Amygdala (tissue), 56 donors: ENCODE data around the gene TLE5.

Source experiments
- DNase-seq, 56 donors: peaks; one replicate each; lab custom pipeline; 2025; lab: John Stamatoyannopoulos, UW

Gene TLE5

DNA sequence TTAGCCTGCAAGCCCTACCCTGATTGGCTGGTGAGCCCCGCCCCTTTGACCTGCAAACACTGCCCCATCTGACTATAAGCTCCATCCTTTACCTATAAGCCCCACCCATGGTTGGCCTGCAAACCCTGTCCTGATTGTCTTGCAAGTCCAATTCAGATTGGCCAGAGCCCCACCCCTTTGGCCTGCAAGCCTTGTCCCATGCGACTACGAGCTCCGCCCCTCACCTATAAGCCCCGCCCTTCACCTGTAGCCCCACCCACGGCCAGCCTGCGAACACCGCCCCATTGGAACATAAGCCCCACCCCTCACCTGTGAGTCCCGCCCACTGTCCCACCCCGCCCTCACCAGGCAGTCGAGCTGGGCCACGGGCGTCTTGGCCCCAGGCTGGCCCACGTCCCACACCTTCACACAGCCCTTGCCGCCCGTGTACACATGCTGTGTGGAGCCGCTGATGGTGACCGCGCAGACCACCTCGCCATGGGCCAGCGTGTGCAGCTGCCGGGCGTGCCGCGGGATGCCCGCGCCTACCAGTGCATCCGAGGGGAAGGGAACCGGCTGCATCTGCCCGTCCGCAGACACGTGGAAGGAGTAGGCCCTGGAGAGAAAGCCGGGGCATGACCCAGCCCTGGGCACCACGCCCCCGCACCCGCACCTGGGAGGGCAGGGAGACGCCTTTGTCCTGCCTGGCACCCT, 56.1 kb downstream of the TLE5 start:
- peak in 3 of 56 donors; percentile 10 to 51 (median 17) for DNase-seq

DNA sequence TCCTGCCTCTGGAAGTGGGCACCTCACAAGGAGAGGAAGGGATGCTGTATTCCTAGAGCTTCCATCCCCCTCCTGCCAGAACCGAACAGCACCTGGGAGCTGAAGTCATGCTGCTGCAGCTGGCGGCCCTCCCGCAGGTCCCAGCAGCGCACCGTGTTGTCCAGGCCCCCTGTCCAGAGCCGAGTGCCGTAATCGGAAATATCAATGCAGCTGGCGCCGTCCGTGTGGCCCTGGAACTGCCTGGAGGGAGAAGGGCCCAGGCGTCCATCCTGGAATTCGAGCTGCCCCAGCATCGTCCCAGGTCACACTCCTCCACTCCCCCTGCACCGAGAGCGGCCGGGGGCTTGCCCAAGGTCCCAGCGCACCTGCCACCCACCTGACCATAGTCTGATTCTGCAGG, 57.0 kb downstream of the TLE5 start:
- no peak for DNase-seq

DNA sequence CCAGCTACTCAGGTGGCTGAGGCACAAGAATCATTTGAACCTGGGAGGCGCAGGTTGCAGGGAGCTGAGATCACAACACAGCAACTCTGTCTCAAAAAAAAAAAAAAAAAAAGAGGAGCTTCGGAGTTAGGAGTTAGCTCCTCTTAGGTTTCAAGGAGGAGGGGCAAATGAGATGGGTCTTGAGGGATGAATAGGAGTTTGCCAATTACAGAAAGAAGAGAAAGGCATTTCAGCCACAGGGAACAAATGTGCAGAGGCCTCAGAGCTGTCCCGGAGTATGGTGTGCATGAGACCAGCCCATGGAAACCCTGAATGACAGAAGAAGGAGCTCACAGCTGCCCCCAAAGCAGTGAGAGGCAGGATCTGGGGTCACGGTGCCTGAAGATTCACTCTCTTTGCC, 57.8 kb downstream of the TLE5 start:
- DNase-seq, result no peak

DNA sequence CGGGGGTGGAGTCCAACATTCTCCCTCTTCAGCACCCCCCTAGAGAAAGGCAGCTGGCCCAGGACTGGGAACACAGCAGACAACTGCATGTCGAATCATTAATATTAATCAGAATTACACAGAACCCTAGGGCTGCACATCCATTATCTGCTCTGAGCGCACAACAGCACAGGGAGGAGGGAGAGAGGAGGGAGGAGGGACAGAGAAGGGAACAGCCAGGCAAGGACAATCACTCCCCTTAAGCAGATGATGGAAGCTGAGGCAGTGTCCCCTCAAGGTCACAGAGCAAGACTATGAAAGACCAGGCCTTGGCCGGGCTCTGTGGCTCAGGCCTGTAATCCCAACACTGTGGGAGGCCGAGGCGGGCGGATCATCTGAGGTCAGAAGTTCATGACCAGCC, 59.2 kb downstream of the TLE5 start:
- peak in 1 of 56 donors; percentile 2 for DNase-seq
